ENCODE measurements around the gene WIPF2. TPM values are rescaled to one million over a fixed set of nuclear protein-coding genes. Genes with fewer than 3 reads are reported as not detected.

WIPF2 gene
- total RNA-seq, 4 donors from 2014 or later, result 4.9 to 34.3 (median 8.6) TPM

DNA sequence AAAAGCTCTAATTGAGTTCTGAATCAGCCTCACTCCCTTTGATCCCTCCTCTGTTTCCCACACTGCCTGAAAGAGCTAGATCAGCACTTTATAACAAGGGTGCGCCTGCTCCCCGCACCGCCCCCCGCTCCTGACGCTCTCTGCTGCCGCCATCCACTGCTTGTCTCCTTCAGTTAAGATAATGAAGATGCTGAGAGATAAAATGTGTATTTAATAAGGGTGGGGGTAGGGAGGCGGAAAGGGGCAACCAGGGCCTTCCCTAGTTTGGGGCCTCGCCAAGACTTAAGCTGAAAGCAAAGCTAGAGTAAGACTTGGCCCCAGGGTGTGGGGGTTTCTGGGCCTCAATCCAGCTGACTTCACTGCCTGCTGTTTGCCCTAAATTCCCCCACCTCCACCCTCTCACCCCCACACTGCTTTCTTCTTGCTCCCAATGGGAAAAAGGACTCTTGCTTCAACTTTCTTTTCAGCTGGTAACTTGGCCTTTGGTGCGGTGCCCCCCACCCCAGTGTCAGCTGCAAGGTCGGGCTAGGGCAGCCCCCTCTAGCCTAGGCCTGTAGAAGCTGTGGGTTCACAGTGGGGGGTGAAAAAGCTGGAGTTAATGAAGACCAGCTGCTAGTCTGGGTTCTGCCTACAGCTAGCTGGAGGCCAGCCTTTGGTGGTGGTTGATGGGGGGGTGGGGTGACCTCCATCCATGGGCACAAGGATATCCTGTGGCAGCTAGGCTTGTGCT is 88.1 kb downstream of the WIPF2 start:
- Histone ChIP-seq H3K27me3 (no peaks in the 10 kb centered on the region), H3K9me3 (no peaks in the 10 kb centered on the region), H3K4me1 (peaks cover 0 to 14% of the 10 kb centered on the region in 2 donors), H3K27ac (peak overlapping the region; percentile 59 to 68), H3K36me3 (no peaks in the 10 kb centered on the region), H3K4me3 (no peak overlapping the region)
- peak; percentile 13 to 51 for DNase-seq
- intact Hi-C loops (cut with DNase I; ENCODE audit: low total_unique reads), result no loop called here
- TF ChIP-seq, protein P1, sequence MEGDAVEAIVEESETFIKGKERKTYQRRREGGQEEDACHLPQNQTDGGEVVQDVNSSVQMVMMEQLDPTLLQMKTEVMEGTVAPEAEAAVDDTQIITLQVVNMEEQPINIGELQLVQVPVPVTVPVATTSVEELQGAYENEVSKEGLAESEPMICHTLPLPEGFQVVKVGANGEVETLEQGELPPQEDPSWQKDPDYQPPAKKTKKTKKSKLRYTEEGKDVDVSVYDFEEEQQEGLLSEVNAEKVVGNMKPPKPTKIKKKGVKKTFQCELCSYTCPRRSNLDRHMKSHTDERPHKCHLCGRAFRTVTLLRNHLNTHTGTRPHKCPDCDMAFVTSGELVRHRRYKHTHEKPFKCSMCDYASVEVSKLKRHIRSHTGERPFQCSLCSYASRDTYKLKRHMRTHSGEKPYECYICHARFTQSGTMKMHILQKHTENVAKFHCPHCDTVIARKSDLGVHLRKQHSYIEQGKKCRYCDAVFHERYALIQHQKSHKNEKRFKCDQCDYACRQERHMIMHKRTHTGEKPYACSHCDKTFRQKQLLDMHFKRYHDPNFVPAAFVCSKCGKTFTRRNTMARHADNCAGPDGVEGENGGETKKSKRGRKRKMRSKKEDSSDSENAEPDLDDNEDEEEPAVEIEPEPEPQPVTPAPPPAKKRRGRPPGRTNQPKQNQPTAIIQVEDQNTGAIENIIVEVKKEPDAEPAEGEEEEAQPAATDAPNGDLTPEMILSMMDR (IDR thresholded peaks at IDR 0.05), result no peak
- no peak for TF ChIP-seq POLR2A (IDR thresholded peaks at IDR 0.05)

DNA sequence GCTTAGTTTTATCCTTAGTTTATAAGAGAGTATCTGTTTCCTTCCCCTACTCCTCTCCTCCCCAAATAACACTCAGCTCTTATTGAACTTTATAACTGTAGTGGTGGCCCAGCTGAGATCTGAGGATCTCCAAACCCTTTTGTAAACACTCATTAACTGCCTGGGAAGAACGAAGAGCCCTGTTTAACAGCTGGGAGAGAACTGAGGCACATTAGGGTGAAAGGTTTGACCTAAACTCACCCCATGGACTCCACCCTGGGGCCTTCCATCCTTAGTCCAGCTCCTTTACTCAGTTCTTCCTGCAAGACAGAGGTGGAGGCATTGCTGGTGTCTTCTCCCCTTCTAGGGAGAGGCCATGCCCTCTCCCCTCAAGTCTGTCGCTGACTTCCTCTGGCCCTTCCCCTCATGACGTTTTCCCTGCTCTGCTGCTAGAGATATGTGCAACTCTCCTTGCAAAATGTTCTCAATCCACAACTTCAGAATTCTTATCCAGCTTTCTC is 88.7 kb downstream of the WIPF2 start:
- DNase-seq, result no peak

DNA sequence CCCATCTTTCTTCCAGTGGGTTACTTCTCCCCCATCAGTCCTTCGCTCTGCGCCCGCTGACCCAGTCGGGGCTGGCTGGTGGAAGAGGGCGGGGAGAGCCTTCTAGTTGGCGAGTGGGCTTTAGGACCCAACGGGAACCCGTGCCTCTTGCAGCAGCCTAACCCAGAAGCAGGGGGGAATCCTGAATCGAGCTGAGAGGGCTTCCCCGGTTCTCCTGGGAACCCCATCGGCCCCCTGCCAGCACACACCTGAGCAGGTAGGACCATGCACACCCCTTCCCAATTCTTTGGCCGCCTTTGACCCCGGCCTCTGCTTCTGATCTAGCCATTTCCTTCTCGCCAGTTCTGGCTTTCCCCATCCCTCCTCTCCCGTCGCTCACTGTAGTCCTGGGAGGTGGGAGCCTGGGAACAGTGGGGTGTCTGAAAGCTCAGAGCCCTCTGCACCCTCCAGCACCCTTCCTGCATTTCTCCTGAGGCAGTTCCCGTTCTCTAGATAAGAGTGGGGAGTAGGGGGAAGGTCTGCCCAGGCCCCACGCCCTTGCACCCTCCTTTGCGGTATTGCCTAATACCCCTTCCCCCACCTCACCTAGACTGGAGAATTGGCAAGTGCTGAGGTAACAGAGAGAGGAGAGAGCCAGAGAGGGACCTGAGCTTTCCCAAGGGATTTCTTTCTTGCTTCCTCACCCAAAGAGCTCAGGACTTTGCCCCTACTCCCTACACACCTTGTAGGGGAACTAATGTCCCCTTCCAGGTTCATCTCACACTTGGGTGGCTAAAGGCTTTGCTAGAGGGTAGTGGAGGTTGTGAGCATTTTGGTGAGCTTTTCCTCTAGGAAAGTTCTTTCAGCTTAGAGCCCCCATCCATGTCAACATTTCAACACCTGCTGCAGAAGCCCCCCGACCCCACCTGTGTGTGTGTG is 90.2 kb downstream of the WIPF2 start, which contains the start of gene RARA:
Gene RARA (plus strand): TSS at position 150 of the 918 bp plus-strand sequence. CDS start 22,039 bp downstream, outside the sequence.
- H3K9me3 ChIP-seq, result no peaks in the 10 kb centered on the region
- H3K4me3 ChIP-seq, result peak within 1 kb of the TSS; percentile 37 to 47
- intact Hi-C loops (cut with DNase I; ENCODE audit: low total_unique reads), result no loop called here
- no peak for TF ChIP-seq POLR2A (IDR thresholded peaks at IDR 0.05)
- TF ChIP-seq, protein P1 (IDR thresholded peaks at IDR 0.05), result no peak
- DNase-seq, result peak; percentile 57 to 58
- peak within 1 kb of the TSS; percentile 60 to 68 for H3K27ac ChIP-seq
- H3K36me3 ChIP-seq, result no peaks in the 10 kb centered on the region
- no peaks in the 10 kb centered on the region for H3K27me3 ChIP-seq
- peaks cover 0 to 19% of the 10 kb centered on the region in 2 donors for H3K4me1 ChIP-seq

More for the DNA sequence above, 88.7 kb downstream of the WIPF2 start:
- Histone ChIP-seq H3K4me1 (peaks cover 0 to 18% of the 10 kb centered on the region in 2 donors), H3K27me3 (no peaks in the 10 kb centered on the region), H3K9me3 (no peaks in the 10 kb centered on the region), H3K36me3 (no peaks in the 10 kb centered on the region), H3K4me3 (no peak overlapping the region), H3K27ac (peak overlapping the region; percentile 59 to 68)
- intact Hi-C loops (cut with DNase I; ENCODE audit: low total_unique reads), result no loop called here
- no peak for TF ChIP-seq POLR2A (IDR thresholded peaks at IDR 0.05)
- TF ChIP-seq, protein P1 (IDR thresholded peaks at IDR 0.05), result no peak

DNA sequence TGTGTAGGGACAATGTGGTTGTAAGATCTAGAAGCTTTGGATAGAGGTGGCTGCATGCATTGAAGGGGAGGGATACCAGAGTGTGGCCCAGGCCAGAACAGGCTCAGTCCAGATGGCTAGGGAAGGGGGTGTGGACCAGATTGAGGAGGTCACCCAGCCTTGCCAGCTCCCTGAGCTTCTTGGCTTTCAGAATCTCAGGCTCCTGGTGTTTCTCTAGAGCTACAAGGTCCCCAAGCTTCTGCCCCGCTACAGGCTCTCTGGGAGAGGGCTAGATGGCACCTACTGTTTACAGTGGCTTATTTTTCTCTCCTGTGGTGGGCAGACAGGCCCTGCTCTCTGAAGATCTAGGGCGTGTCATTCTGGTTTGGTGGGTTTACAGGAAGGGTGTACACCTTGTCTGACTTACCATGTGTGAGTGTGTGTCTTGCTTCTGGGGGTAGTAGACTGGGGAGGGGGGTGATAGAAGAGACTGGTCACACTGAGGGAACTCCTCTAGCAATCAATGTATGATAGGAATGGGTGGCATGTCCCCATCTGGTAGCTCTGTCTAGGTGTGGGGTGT is 90.9 kb downstream of the WIPF2 start:
- peaks cover 0 to 24% of the 10 kb centered on the region in 2 donors for H3K4me1 ChIP-seq
- H3K27me3 ChIP-seq, result no peaks in the 10 kb centered on the region
- no peaks in the 10 kb centered on the region for H3K9me3 ChIP-seq
- H3K36me3 ChIP-seq, result no peaks in the 10 kb centered on the region
- H3K27ac ChIP-seq, result peak overlapping the region; percentile 60 to 68
- intact Hi-C loops (cut with DNase I; ENCODE audit: low total_unique reads), result no loop called here
- no peak overlapping the region for H3K4me3 ChIP-seq
- TF ChIP-seq, protein P1 (IDR thresholded peaks at IDR 0.05), result no peak
- TF ChIP-seq POLR2A (IDR thresholded peaks at IDR 0.05), result no peak
- DNase-seq, result no peak
